NCI-H748 (cell line): ENCODE results near the gene CYS1.

ENCODE experiments used
- DNase-seq: peaks from one replicate; lab custom pipeline; 2025; ENCODE audit not compliant: unreplicated experiment; lab: John Stamatoyannopoulos, UW

CYS1 gene

GRCh38 chr2:10073706-10074105 is 6.5 kb downstream of the CYS1 start:
- DNase-seq, result no peak

DNA sequence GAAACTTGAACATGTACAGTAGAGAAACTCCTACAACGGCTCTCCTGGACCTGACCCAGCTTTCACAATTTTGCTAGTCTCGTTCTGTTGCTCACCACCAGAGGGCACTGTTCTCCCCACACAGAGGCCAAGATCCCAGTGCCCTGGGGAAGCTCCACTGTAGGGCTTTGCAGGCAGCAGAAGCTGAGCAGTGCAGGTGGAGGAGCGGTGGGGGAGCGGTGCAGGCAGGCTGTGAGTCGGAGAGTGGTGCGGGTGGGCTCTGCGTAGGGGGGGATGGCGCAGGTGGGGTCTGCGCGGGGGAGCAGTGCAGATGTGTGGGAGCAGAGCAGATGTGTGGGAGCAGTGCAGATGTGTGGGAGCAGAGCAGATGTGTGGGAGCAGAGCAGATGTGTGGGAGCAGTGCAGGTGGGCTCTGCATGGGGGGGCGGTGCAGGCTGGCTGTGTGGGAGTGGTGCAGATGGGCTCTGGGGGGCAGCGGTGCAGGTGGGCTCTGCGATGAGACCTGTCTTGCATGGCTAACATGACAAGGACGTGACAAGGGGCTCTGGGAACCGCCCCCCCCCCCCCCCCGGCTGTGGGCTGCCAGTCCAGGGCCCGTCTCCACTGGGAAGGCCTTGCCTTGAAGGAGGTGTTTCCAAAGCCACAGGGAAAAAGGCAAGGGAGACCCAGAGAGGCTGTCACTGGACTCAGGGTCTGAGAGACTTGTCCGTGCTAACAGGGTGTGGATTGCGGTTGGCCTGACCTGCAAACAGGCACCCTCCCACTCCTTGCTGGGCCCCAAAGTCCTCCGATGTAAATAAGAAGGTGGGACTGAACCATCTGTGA is 7.3 kb downstream of the CYS1 start:
- peak; percentile 89 for DNase-seq

DNA sequence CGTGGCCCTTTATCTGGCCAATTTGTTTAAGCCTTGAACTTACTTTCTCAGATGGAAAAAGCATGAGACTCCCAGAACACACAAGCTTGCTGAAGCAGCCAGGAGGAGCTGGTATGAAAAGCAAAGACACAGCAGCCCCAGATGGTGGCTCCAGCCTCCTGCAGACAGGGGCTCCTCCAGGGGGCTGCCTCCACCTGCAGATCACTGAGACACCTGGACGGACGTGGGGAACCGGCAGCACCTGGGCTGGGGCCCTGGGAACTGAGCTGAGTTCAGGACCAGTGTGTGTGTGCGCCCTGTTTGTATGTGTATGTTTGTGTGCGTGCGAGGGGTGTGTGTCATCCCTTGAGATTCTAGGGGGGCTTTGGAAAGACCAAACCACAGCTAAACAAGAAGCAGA is 8.6 kb downstream of the CYS1 start:
- no peak for DNase-seq

DNA sequence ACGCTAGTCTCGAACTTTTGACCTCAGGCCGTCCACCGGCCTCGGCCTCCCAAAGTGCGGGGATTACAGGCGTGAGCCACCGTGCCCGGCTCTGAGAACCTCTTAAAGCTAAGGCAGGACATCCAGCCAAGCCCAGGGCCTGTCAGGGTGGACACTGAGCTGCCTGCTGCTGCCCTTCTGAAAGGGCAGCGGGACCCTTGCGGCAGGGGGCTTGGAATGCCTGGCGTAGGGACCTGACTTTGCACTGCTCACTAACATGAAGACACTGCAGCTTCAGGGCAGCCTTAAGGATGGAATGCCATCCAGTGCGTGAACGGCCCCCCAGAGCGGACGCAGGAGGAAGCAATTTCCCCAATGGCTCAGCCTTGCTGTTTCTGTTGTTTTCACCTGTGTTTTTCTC is 9.0 kb downstream of the CYS1 start:
- no peak for DNase-seq

DNA sequence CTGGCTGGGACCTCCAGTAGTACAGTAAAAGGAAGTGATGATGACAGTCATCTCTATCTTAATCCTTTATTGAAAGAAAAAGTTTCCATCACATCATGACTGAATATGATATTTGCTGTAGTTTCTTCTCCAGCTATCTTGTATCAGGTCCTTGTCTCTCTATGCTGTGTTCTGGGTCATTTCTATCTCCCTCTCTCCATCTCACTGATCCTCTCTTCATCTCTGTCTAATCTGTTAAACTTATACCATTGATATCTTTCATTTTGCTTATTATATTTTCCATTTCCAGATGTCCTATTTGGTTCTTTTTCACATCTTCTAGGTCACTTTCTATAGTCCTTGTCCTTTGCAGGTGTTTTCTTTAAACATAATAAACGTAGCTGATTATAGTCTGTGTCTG is 12.3 kb downstream of the CYS1 start:
- DNase-seq, result no peak

DNA sequence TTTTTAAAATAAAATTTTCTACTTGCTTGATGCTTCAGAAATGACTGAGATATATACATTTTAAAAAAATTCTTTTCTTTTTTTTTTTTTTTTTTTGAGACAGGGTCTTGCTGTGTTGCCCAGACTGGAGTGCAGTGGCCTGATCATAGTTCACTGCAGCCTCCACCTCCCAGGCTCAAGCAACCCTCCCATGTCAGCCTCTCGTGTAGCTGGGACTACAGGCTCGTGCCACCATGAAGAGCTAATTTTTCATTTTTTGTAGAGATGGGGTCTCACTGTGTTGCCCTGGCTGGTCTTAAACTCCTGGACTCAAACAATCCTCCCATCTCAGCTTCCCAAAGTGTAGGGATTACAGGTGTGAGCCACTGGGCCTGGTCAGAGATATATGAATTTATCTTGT is 12.9 kb downstream of the CYS1 start:
- no peak for DNase-seq

DNA sequence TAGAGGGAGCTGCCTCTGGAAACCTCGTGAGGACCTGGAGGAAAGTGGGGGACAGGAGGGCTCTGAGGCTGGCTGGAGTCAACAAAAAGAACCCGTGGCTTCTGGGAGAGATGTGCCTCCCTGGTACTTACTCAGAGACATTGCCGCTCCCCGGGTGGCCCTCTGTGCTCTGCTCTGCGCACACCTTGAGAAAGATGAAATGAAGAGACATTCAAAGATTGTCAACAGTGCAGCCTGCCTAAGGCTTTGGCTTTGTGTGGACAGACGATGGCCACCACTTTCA is 14.5 kb downstream of the CYS1 start:
- DNase-seq, result no peak

- DNase-seq, result no peak
These were observed 15.1 kb downstream of the CYS1 start for GRCh38 chr2:10064932-10065772.

GRCh38 chr2:10063566-10063965 is 16.6 kb downstream of the CYS1 start:
- no peak for DNase-seq

DNA sequence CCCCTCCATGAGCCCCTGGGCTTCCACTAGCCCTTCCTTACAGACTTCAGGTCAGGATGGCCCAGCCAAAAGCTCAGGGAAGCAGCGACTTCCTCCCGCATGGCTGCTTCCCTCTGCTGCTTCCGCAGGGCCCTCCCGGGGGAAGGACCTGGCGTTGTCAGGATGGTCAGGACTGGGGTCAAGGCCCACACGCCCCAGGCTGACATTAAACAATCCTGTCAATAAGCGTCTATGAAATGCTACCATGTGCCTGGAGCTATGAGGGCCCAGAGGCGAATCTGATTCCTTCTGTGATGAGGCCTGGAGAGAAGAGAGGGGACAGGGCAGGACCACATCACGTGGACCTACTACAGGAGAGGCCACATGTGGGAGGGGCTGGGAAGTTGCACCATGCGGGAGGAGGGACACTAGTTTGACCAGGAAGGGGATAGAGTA is 17.3 kb downstream of the CYS1 start:
- no peak for DNase-seq

- DNase-seq, result no peak
These were observed 18.8 kb downstream of the CYS1 start for GRCh38 chr2:10061221-10061925.

DNA sequence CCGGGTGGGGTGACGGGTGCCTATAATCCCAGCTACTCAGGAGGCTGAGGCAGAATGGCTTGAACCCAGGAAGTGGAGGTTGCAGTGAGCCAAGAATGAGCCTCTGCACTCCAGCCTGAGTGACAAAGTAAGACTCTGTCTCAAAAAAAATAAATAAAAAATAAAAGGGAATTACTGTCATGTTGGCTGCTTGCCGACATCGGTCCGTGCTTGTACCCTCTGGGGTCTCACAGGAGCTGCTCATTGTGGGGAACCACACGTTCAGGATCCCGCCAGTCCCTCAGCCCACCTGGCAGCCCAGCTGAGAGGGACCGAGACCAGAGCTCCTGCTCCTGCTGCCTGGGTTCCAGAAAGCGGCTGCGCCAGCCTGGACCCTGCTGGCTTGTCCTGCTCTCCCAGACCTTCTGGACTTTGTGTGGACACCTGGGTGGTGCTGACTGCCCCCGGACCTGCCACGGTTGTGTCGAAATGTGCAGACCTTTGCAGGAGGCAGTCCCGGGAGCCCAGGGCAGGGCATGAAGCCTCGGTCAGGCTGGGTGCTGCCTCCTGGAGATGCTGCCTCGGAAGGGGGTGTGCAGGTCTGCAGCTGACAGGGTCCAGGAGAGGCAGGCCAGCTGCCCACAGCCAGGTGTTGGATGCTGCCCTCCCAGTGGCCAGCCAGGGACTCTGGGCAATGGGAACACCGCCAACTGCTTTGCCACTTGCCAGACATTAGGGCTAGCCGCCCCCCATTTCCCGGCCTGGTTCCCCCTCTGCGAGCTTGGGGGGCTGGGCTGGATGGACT is 20.5 kb downstream of the CYS1 start:
- DNase-seq, result no peak

DNA sequence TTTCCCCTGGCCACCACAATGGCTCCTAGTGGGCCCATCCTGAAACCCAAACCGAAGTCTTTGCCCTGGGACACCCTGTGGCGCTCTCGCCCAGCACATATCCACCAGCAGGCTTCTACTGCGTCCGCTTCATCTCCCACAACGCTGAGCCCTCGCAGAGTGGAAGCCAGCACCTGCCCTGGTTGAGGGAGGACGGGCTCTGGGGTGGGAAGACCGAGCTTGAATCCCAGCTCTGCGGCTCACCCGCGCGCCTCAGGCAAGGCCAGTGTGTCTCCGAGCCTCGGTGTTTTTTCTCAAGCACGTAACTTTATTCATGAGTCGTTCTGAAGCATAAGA is 21.2 kb downstream of the CYS1 start:
- no peak for DNase-seq

GRCh38 chr2:10058251-10059015 is 21.8 kb downstream of the CYS1 start:
- no peak for DNase-seq

- DNase-seq, result no peak
These were observed 22.7 kb downstream of the CYS1 start for GRCh38 chr2:10057231-10058107.

DNA sequence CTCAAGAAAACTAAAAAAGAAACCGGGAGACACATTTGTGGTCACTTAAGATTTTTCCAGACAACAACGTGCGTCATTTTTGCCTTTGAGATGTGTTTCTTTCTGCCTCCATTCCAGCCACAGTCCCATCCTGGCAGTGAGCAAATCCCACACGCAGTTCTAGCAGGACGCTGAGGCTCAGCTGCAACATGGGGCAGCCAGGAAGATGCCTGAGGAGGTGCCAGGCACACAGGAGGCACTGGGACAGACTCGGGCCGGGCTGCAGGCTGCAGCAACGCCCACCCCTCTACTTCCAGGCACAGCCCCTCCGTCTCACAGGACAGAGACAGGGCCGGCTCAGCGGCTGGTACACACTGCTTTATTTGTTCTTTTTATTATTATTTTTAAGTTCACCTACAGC is 23.8 kb downstream of the CYS1 start:
- DNase-seq, result no peak

- no peak for DNase-seq
These were observed 25.2 kb downstream of the CYS1 start for GRCh38 chr2:10054976-10055375.

- DNase-seq, result no peak
These were observed 25.8 kb downstream of the CYS1 start for GRCh38 chr2:10054424-10054823.

DNA sequence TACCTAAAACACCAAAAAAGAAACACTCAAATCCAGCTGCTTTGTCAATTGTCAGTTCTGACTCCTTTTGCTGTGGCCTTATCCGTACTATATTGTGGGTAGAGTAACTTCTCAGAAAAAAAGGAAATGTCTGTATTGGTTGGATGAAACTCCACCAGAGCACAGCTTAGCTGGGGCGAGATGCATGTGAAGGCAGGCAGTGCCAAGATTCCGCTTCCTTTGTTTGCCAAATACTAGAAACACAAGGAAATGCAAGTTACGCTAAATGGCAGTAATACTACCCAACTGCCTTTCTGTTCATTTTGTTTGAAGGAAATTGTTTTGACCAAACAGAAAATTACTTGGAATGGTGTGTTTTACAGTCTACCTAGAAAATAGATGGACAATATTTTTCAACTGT is 26.9 kb downstream of the CYS1 start:
- DNase-seq, result no peak

- no peak for DNase-seq
These were observed 28.0 kb downstream of the CYS1 start for GRCh38 chr2:10052216-10052615.
